Subcutaneous abdominal adipose tissue (tissue), 5 donors: ENCODE measurements around the gene CHD5.

Source experiments
- H3K27ac ChIP-seq: one replicate; pipeline ENCODE4 v1.7.0; 2013; ENCODE audit warnings: low read depth, mild to moderate bottlenecking, inconsistent platforms, low read length, moderate library complexity
- H3K27me3 ChIP-seq, 5 donors: one replicate each; pipeline ENCODE4 v1.7.0; 2013; ENCODE audit warnings: low read length in 5 of 5, inconsistent platforms in 1 of 5; ENCODE audit not compliant: control insufficient read depth in 5 of 5, insufficient read depth in 4 of 5
- H3K36me3 ChIP-seq, 5 donors: one replicate each; pipeline ENCODE4 v1.7.0; 2013; ENCODE audit warnings: low read length in 5 of 5; ENCODE audit not compliant: control insufficient read depth in 5 of 5, insufficient read depth in 5 of 5
- H3K4me1 ChIP-seq, 5 donors: one replicate each; pipeline ENCODE4 v1.7.0; 2013; ENCODE audit warnings: low read length in 5 of 5, mild to moderate bottlenecking in 3 of 5, moderate library complexity in 1 of 5; ENCODE audit not compliant: control insufficient read depth in 5 of 5, insufficient read depth in 5 of 5
- H3K4me3 ChIP-seq, 5 donors: one replicate each; pipeline ENCODE4 v1.7.0; 2013; ENCODE audit warnings: low read length in 5 of 5, low read depth in 1 of 5
- H3K9ac ChIP-seq, 5 donors: one replicate each; pipeline ENCODE4 v1.7.0; 2013; ENCODE audit warnings: low read length in 5 of 5, mild to moderate bottlenecking in 4 of 5, moderate library complexity in 3 of 5
- H3K9me3 ChIP-seq, 5 donors: one replicate each; pipeline ENCODE4 v1.7.0; 2013; ENCODE audit warnings: low read length in 5 of 5; ENCODE audit not compliant: control insufficient read depth in 5 of 5
- donor health status: healthy.
- donor health status: healthy.
- donor health status: healthy.
- donor health status: healthy.
- donor health status: healthy.

The CHD5 gene

GRCh38 chr1:6086762-6087376 is 93.3 kb downstream of the CHD5 start:
- Histone ChIP-seq H3K9ac (no peak overlapping the region), H3K27ac (no peak overlapping the region)

DNA sequence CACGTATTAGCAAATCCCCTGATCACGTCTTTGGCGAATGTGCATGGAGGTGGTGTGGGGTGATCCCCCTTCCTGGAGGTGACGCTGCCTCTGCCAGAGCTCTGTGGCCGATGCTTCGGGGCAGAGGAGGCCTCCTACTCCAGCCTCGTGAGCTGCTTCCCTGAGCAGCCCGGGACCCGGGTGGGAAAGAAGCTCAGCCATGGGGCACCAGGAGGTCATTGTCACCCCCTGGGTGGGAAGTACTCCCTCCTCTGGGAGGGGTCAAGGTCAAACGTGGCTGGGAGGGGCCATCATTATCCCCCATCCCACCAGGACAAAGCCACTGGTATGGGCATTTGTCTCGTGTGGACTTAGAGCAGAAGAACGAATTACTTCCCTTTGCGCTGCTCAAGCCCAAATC is 93.8 kb downstream of the CHD5 start:
- Histone ChIP-seq H3K4me3 (no peak overlapping the region), H3K27me3 (peaks cover 0 to 6% (median 0%) of the 10 kb centered on the region in 5 donors), H3K27ac (no peak overlapping the region), H3K9me3 (no peaks in the 10 kb centered on the region), H3K36me3 (peaks cover 0 to 28% (median 0%) of the 10 kb centered on the region in 5 donors), H3K4me1 (peaks cover 5 to 26% (median 21%) of the 10 kb centered on the region in 5 donors), H3K9ac (no peak overlapping the region)

More at GRCh38 chr1:6086762-6087376, 93.3 kb downstream of the CHD5 start:
- no peak overlapping the region for H3K4me3 ChIP-seq
- H3K9me3 ChIP-seq = no peaks in the 10 kb centered on the region
- H3K36me3 ChIP-seq = peaks cover 0 to 27% (median 0%) of the 10 kb centered on the region in 5 donors
- H3K4me1 ChIP-seq = peaks cover 5 to 24% (median 20%) of the 10 kb centered on the region in 5 donors
- H3K27me3 ChIP-seq = peaks cover 0 to 6% (median 0%) of the 10 kb centered on the region in 5 donors

DNA sequence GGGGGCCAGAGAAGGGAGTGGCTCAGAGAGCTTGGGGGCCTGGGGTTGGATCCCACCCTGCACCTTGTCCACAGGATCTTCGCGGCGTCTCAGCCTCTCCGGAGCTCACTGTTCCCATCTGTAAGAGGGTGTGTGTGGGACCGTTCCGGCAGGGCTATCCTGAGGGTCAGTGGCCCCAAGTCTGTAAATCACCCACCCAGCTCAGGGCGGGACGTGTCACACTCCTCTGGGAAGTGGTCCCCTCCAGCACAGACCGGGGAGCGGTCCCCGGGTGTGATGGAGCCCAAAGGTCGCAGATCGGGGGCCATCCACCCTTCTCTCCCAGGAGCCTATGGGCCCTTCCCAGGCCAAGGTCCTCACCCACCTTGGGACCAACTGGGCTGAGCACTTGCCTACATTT is 94.5 kb downstream of the CHD5 start:
- Histone ChIP-seq H3K27me3 (peaks cover 0 to 6% (median 0%) of the 10 kb centered on the region in 5 donors), H3K9me3 (no peaks in the 10 kb centered on the region), H3K27ac (no peak overlapping the region), H3K4me1 (peaks cover 5 to 26% (median 21%) of the 10 kb centered on the region in 5 donors), H3K4me3 (no peak overlapping the region), H3K36me3 (peaks cover 0 to 24% (median 0%) of the 10 kb centered on the region in 5 donors), H3K9ac (no peak overlapping the region)

DNA sequence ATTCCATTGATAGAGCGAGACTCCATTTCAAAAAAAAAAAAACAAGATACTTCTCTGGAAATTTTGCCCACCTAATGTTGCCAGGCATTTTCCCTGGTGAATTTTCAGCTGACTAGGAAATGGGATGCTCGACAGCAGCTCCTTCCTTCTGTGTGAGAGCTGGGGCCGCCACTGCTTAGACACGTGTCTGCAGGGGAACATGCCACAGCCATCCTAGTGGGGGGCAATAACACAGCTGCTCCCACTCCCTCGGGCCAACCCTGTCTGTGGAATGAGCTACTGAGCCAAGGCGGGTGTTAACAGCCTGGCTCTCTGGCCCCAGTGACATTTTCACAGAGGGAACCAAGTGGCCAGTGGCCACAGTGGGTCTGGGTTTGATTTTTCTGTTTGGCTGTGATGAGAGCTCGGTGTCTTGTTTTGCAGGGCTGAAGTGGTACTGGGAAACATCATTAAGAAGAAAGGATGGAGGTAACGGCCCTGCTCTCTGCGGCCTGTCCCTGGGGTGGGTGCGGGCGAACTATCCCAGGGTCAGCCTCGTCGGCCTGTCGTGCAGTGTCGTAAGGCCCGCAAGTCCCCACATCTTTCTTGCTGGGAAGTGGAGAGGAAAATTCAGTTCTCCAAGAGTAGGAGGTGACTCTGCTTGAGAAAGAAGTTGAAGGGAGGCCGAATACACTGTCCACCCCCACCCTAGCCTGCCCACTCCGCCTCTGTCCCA is 95.2 kb downstream of the CHD5 start:
- peaks cover 0 to 6% (median 0%) of the 10 kb centered on the region in 5 donors for H3K27me3 ChIP-seq
- H3K9ac ChIP-seq = no peak overlapping the region
- no peak overlapping the region for H3K4me3 ChIP-seq
- no peak overlapping the region for H3K27ac ChIP-seq
- H3K4me1 ChIP-seq = peaks cover 5 to 26% (median 22%) of the 10 kb centered on the region in 5 donors
- peaks cover 0 to 22% (median 0%) of the 10 kb centered on the region in 5 donors for H3K36me3 ChIP-seq
- H3K9me3 ChIP-seq = no peaks in the 10 kb centered on the region

- Histone ChIP-seq H3K36me3 (peaks cover 0 to 19% (median 0%) of the 10 kb centered on the region in 5 donors), H3K4me3 (no peak overlapping the region), H3K9me3 (no peaks in the 10 kb centered on the region), H3K27me3 (peaks cover 0 to 3% (median 0%) of the 10 kb centered on the region in 5 donors), H3K9ac (no peak overlapping the region), H3K4me1 (peaks cover 5 to 26% (median 22%) of the 10 kb centered on the region in 5 donors), H3K27ac (no peak overlapping the region)
Measured at GRCh38 chr1:6083801-6084446, 96.2 kb downstream of the CHD5 start.

DNA sequence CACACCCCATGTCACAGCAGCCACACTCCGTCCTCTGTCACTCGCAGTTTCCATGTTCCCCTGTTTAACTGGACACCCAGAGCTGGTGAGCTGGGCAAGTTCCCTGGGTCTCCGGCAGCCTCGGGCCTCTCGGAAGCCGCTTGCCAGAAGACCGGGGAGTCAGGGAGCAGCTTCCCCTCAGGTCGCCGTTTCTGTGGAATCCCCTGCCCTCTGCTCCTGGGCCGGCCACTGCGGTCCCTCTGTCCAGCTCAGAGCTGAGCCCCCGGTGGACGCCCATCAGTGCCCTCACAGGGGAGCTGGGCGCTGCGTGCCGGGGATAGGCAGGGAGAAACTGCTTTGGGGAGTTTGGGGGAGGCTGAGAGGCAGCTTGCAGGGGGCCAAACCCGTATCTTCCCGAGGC is 96.7 kb downstream of the CHD5 start:
- H3K36me3 ChIP-seq = peaks cover 0 to 19% (median 0%) of the 10 kb centered on the region in 5 donors
- H3K4me3 ChIP-seq = no peak overlapping the region
- H3K27ac ChIP-seq = no peak overlapping the region
- H3K27me3 ChIP-seq = peaks cover 0 to 3% (median 0%) of the 10 kb centered on the region in 5 donors
- no peak overlapping the region for H3K9ac ChIP-seq
- H3K4me1 ChIP-seq = peaks cover 5 to 26% (median 22%) of the 10 kb centered on the region in 5 donors
- H3K9me3 ChIP-seq = no peaks in the 10 kb centered on the region

DNA sequence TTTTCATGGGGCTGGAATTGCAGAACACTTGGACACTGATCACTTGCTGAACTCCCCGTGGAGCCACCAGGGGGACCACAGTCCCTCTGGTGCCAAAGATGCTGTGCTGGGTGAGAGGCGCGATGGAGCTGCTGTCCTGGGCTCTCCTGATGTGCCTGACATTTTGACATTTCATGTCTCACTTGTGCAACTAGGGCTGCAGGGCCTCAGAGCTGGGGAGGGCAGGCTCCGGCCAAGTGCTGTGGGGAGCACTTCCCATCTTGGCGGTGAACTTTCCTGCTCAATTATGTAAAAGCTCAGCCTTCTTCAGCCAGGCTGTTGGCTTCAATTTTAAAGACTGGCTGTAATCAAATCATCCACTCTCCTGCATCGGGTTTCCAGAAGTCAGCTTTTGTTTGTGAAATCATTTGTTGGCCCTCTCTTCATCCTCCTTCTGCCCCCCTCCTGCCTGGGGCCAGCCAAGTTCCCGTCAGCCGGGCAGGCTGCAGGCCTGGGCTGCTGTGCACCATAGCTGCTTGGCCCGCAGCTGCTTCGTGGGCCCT is 97.6 kb downstream of the CHD5 start:
- Histone ChIP-seq H3K4me1 (peaks cover 5 to 26% (median 22%) of the 10 kb centered on the region in 5 donors), H3K9me3 (no peaks in the 10 kb centered on the region), H3K9ac (no peak overlapping the region), H3K27ac (no peak overlapping the region), H3K4me3 (no peak overlapping the region), H3K36me3 (peaks cover 0 to 19% (median 0%) of the 10 kb centered on the region in 5 donors), H3K27me3 (peaks cover 0 to 3% (median 0%) of the 10 kb centered on the region in 5 donors)

GRCh38 chr1:6081901-6082300 is 98.2 kb downstream of the CHD5 start:
- peaks cover 0 to 16% (median 0%) of the 10 kb centered on the region in 5 donors for H3K36me3 ChIP-seq
- H3K9me3 ChIP-seq = no peaks in the 10 kb centered on the region
- no peaks in the 10 kb centered on the region for H3K27me3 ChIP-seq
- no peak overlapping the region for H3K9ac ChIP-seq
- H3K4me3 ChIP-seq = no peak overlapping the region
- H3K27ac ChIP-seq = no peak overlapping the region
- peaks cover 5 to 26% (median 21%) of the 10 kb centered on the region in 5 donors for H3K4me1 ChIP-seq

DNA sequence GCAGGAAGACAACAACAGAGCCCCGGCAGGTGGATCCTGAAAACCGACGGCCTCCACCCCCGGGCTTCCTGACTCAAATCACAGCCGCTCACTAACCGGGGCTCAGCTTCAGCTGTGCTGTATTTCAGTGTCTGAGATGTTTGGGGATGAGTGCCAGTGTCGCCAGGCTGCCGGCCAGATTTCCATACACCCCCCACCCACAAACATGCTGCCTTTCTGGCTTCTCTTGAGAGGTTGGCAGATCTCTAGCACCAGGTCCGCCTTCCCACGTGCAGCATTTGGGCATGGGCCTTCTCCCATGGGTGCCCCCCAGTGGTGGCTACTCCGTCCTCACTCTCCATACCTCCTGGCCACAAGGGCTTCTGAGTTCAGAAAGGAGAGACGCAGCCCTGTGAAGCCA is 99.7 kb downstream of the CHD5 start:
- Histone ChIP-seq H3K9ac (no peak overlapping the region), H3K36me3 (peaks cover 0 to 23% (median 0%) of the 10 kb centered on the region in 5 donors), H3K4me3 (no peak overlapping the region), H3K27ac (no peak overlapping the region), H3K4me1 (peaks cover 5 to 26% (median 21%) of the 10 kb centered on the region in 5 donors), H3K27me3 (no peaks in the 10 kb centered on the region), H3K9me3 (no peaks in the 10 kb centered on the region)
